HAP-1 (cell line): ENCODE data around the gene GALNT18.
"Not testable (repeated sequence)": the region's sequence is repeated elsewhere in the genome, so short reads cannot be mapped to it uniquely, and the experiment has no call there.

Experiments used
- DNase-seq, 2 experiments: peaks; one replicate each; pipeline ENCODE4 v3.0.0-alpha.2; 2016 to 2020; ENCODE audit warnings: low spot score in 2 of 2
- H3K27me3 ChIP-seq: fragments of 250-450 bp; sonication (Bioruptor Pico); 2 replicates; pipeline ENCODE4 v1.5.1; 2020; ENCODE audit warnings: low read depth, mild to moderate bottlenecking, moderate library complexity
- H3K36me3 ChIP-seq: fragments of 250-450 bp; sonication (Bioruptor Pico); replicated peaks from 2 replicates; pipeline ENCODE4 v1.5.1; 2020; ENCODE audit warnings: mild to moderate bottlenecking
- H3K4me1 ChIP-seq: fragments of 250-450 bp; sonication (Bioruptor Pico); 2 replicates; pipeline ENCODE4 v1.5.1; 2020; ENCODE audit warnings: mild to moderate bottlenecking
- H3K4me3 ChIP-seq: fragments of 250-450 bp; sonication (Bioruptor Pico); 2 replicates; pipeline ENCODE4 v1.5.1; 2020; ENCODE audit warnings: mild to moderate bottlenecking, moderate library complexity
- H3K9me3 ChIP-seq: fragments of 250-450 bp; sonication (Bioruptor Pico); 2 replicates; pipeline ENCODE4 v1.5.1; 2020; ENCODE audit warnings: mild to moderate bottlenecking, moderate library complexity
- in situ Hi-C: fragments of 300-500 bp; cut with MboI; formaldehyde crosslinking; loops from 3 replicates; pipeline ENCODE4 v1.14.3; 2020; ENCODE audit warnings: low sequenced_read_pairs, inconsistent platforms, mixed read lengths

The GALNT18 gene

GRCh38 chr11:11449327-11449726 lies 172.5 kb downstream of the GALNT18 start:
- no peak for DNase-seq
- no peak overlapping the region for H3K4me3 ChIP-seq
- in situ Hi-C loops, result no loop called here
- 0 out of 2 replicates have a peak, but pooled peaks cover 3% of the 10 kb centered on the region for H3K4me1 ChIP-seq
- H3K27me3 ChIP-seq, result no peaks in the 10 kb centered on the region
- no peaks in the 10 kb centered on the region for H3K9me3 ChIP-seq
- H3K36me3 ChIP-seq, result no peaks in the 10 kb centered on the region; the same call in 1 of the 2 replicates

- H3K4me3 ChIP-seq, result no peak overlapping the region
- no peaks in the 10 kb centered on the region for H3K9me3 ChIP-seq
- H3K36me3 ChIP-seq, result no peaks in the 10 kb centered on the region; the same call in 1 of the 2 replicates
- H3K4me1 ChIP-seq, result 0 out of 2 replicates have a peak, but pooled peaks cover 3% of the 10 kb centered on the region
- DNase-seq, result no peak
- in situ Hi-C loops, result no loop called here
- no peaks in the 10 kb centered on the region for H3K27me3 ChIP-seq
Measured at GRCh38 chr11:11448626-11449025, 173.2 kb downstream of the GALNT18 start.

GRCh38 chr11:11447601-11448000 lies 174.2 kb downstream of the GALNT18 start:
- in situ Hi-C loops, H3K9me3 ChIP-seq, DNase-seq, H3K4me3 ChIP-seq, H3K4me1 ChIP-seq, H3K36me3 ChIP-seq, H3K27me3 ChIP-seq: not testable (repeated sequence)

- Histone ChIP-seq H3K4me1 (0 out of 2 replicates have a peak, but pooled peaks cover 3% of the 10 kb centered on the region), H3K4me3 (no peak overlapping the region), H3K27me3 (no peaks in the 10 kb centered on the region), H3K36me3 (no peaks in the 10 kb centered on the region; the same call in 1 of the 2 replicates), H3K9me3 (no peaks in the 10 kb centered on the region)
- in situ Hi-C loops, result no loop called here
- DNase-seq, result no peak
Measured at GRCh38 chr11:11446967-11447366, 174.8 kb downstream of the GALNT18 start.

- in situ Hi-C loops, result no loop called here
- Histone ChIP-seq H3K4me1 (0 out of 2 replicates have a peak, but pooled peaks cover 3% of the 10 kb centered on the region), H3K27me3 (no peaks in the 10 kb centered on the region), H3K4me3 (no peak overlapping the region), H3K9me3 (no peaks in the 10 kb centered on the region), H3K36me3 (no peaks in the 10 kb centered on the region; the same call in 1 of the 2 replicates)
- DNase-seq, result no peak
Measured at GRCh38 chr11:11446564-11446963, 175.2 kb downstream of the GALNT18 start.

- no peak overlapping the region for H3K4me3 ChIP-seq
- in situ Hi-C loops, result no loop called here
- no peaks in the 10 kb centered on the region; the same call in 1 of the 2 replicates for H3K36me3 ChIP-seq
- H3K27me3 ChIP-seq, result no peaks in the 10 kb centered on the region
- DNase-seq, result no peak
- no peaks in the 10 kb centered on the region for H3K4me1 ChIP-seq
- no peaks in the 10 kb centered on the region for H3K9me3 ChIP-seq
Measured at GRCh38 chr11:11445441-11446185, 176.2 kb downstream of the GALNT18 start.

- in situ Hi-C loops, result no loop called here
- DNase-seq, result no peak
- no peaks in the 10 kb centered on the region for H3K9me3 ChIP-seq
- H3K4me3 ChIP-seq, result no peak overlapping the region
- H3K36me3 ChIP-seq, result no peaks in the 10 kb centered on the region; the same call in 1 of the 2 replicates
- no peaks in the 10 kb centered on the region for H3K4me1 ChIP-seq
- no peaks in the 10 kb centered on the region for H3K27me3 ChIP-seq
Measured at GRCh38 chr11:11444804-11445131, 177.0 kb downstream of the GALNT18 start.

GRCh38 chr11:11444027-11444803 lies 177.6 kb downstream of the GALNT18 start:
- in situ Hi-C loops, result no loop called here
- no peaks in the 10 kb centered on the region for H3K4me1 ChIP-seq
- no peak overlapping the region for H3K4me3 ChIP-seq
- H3K9me3 ChIP-seq, result no peaks in the 10 kb centered on the region
- no peaks in the 10 kb centered on the region for H3K27me3 ChIP-seq
- no peak for DNase-seq
- H3K36me3 ChIP-seq, result no peaks in the 10 kb centered on the region; the same call in 1 of the 2 replicates

- H3K4me3 ChIP-seq, result no peak overlapping the region
- H3K9me3 ChIP-seq, result no peaks in the 10 kb centered on the region
- in situ Hi-C loops, result no loop called here
- no peak for DNase-seq
- H3K27me3 ChIP-seq, result no peaks in the 10 kb centered on the region
- H3K36me3 ChIP-seq, result no peaks in the 10 kb centered on the region; the same call in 1 of the 2 replicates
- no peaks in the 10 kb centered on the region for H3K4me1 ChIP-seq
Measured at GRCh38 chr11:11442791-11443190, 179.0 kb downstream of the GALNT18 start.

GRCh38 chr11:11441516-11441915 lies 180.3 kb downstream of the GALNT18 start:
- no peaks in the 10 kb centered on the region for H3K4me1 ChIP-seq
- no peaks in the 10 kb centered on the region; the same call in 1 of the 2 replicates for H3K36me3 ChIP-seq
- no peak for DNase-seq
- in situ Hi-C loops, result no loop called here
- H3K9me3 ChIP-seq, result no peaks in the 10 kb centered on the region
- H3K27me3 ChIP-seq, result no peaks in the 10 kb centered on the region
- H3K4me3 ChIP-seq, result no peak overlapping the region

GRCh38 chr11:11441091-11441490 lies 180.7 kb downstream of the GALNT18 start:
- no peaks in the 10 kb centered on the region; the same call in 1 of the 2 replicates for H3K36me3 ChIP-seq
- DNase-seq, result no peak
- H3K4me1 ChIP-seq, result no peaks in the 10 kb centered on the region
- in situ Hi-C loops, result no loop called here
- no peaks in the 10 kb centered on the region for H3K27me3 ChIP-seq
- no peak overlapping the region for H3K4me3 ChIP-seq
- H3K9me3 ChIP-seq, result no peaks in the 10 kb centered on the region

- Histone ChIP-seq H3K9me3 (no peaks in the 10 kb centered on the region), H3K27me3 (no peaks in the 10 kb centered on the region), H3K4me3 (no peak overlapping the region), H3K4me1 (peaks cover 6% of the 10 kb centered on the region; the same call in 1 of the 2 replicates), H3K36me3 (no peaks in the 10 kb centered on the region; the same call in 1 of the 2 replicates)
- DNase-seq, result no peak
- in situ Hi-C loops, result no loop called here
Measured at GRCh38 chr11:11440144-11440543, 181.7 kb downstream of the GALNT18 start.

- no peak overlapping the region for H3K4me3 ChIP-seq
- no peak for DNase-seq
- H3K4me1 ChIP-seq, result peaks cover 6% of the 10 kb centered on the region; the same call in 1 of the 2 replicates
- H3K9me3 ChIP-seq, result no peaks in the 10 kb centered on the region
- in situ Hi-C loops, result no loop called here
- no peaks in the 10 kb centered on the region for H3K27me3 ChIP-seq
- no peaks in the 10 kb centered on the region for H3K36me3 ChIP-seq
Measured at GRCh38 chr11:11439591-11439990, 182.2 kb downstream of the GALNT18 start.

GRCh38 chr11:11436715-11437313 lies 185.0 kb downstream of the GALNT18 start:
- Histone ChIP-seq H3K27me3 (no peaks in the 10 kb centered on the region), H3K4me3 (no peak overlapping the region), H3K9me3 (no peaks in the 10 kb centered on the region), H3K36me3 (no peaks in the 10 kb centered on the region), H3K4me1 (peaks cover 6% of the 10 kb centered on the region; the same call in 1 of the 2 replicates)
- in situ Hi-C loops, result no loop called here
- DNase-seq, result no peak
